OCI-LY7 (cell line): ENCODE results near the gene SLC52A3.
"Not testable (repeated sequence)": the region's sequence is repeated elsewhere in the genome, so short reads cannot be mapped to it uniquely, and the experiment has no call there.

ENCODE experiments used
- EZH2phosphoT487 ChIP-seq: fragments of 200-600 bp; sonication (generic); IDR thresholded peaks from 2 replicates; pipeline ENCODE4 v1.6.1; 2018; ENCODE audit warnings: low read depth, borderline replicate concordance, mild to moderate bottlenecking, mixed run types, antibody characterized with exemption, low read length, moderate library complexity, mixed read lengths
- TF ChIP-seq, protein P1 (sequence below): fragments of 200-600 bp; sonication (generic); conservative IDR thresholded peaks from 2 replicates; pipeline ENCODE4 v1.5.1; 2014; ENCODE audit warnings: mild to moderate bottlenecking, antibody characterized with exemption, low read length, moderate library complexity, mixed read lengths

DNA sequence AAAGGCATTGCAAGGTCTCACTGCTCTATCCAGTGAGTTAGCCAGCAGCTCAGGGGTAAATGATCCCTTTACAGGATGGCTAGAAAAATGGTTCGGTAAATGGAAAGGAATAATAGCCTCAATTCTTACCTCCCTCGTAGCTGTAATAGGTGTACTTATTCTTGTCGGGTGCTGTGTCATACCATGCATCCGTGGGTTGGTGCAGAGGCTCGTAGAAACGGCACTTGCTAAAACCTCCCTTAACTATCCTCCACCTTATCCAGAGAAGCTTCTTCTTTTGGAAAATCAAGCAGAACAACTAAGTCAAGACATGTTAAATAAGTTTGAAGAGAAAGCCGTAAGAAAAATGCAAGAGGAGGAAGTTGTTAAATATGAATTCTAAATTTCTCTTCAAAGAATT lies 31.7 kb upstream of the SLC52A3 start:
- TF ChIP-seq, protein P1, sequence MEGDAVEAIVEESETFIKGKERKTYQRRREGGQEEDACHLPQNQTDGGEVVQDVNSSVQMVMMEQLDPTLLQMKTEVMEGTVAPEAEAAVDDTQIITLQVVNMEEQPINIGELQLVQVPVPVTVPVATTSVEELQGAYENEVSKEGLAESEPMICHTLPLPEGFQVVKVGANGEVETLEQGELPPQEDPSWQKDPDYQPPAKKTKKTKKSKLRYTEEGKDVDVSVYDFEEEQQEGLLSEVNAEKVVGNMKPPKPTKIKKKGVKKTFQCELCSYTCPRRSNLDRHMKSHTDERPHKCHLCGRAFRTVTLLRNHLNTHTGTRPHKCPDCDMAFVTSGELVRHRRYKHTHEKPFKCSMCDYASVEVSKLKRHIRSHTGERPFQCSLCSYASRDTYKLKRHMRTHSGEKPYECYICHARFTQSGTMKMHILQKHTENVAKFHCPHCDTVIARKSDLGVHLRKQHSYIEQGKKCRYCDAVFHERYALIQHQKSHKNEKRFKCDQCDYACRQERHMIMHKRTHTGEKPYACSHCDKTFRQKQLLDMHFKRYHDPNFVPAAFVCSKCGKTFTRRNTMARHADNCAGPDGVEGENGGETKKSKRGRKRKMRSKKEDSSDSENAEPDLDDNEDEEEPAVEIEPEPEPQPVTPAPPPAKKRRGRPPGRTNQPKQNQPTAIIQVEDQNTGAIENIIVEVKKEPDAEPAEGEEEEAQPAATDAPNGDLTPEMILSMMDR = not testable (repeated sequence)
- not testable (repeated sequence) for TF ChIP-seq EZH2phosphoT487
